B cell (primary cell): ENCODE data around the gene FAM53B. TPM values are rescaled to one million over a fixed set of nuclear protein-coding genes. Genes with fewer than 3 reads are reported as not detected.

Experiments used
- ATAC-seq: fragments of 200-7000 bp; cut with Tn5 transposase; one replicate; pipeline ENCODE4 v1.10.0; 2021; ENCODE audit warnings: low read depth, mild to moderate bottlenecking, moderate number of reproducible peaks, moderate library complexity
- CTCF ChIA-PET: fragments of 350-600 bp; sonication (Branson Sonifier 250); formaldehyde crosslinking; loops from one replicate; lab custom pipeline; 2021; ENCODE audit warnings: antibody characterized with exemption, inconsistent platforms; lab: Charles Lee
- POLR2A ChIA-PET: fragments of 350-600 bp; sonication (Branson Sonifier 250); formaldehyde crosslinking; loops from one replicate; lab custom pipeline; 2021; ENCODE audit warnings: antibody characterized with exemption; lab: Charles Lee
- DNase-seq: peaks from one replicate; pipeline ENCODE4 v3.0.0; 2013
- H2AFZ ChIP-seq: 2 replicates; pipeline ENCODE4 v1.6.1; 2012; ENCODE audit warnings: mild to moderate bottlenecking, low read depth, low read length; ENCODE audit not compliant: insufficient read depth, poor library complexity, severe bottlenecking
- H3K27ac ChIP-seq, 2 donors: 1 replicate in 1 of 2; 2 replicates in 1 of 2; pipeline ENCODE4 v1.5.1; 2012 to 2013; ENCODE audit warnings: low read length in 2 of 2, mild to moderate bottlenecking in 2 of 2, moderate library complexity in 1 of 2
- H3K27me3 ChIP-seq, 4 experiments: fragments of 200-600 bp in 1 of 4; sonication (generic) in 1 of 4; replicated peaks in 1 of 4; 1 replicate in 2 of 4; 2 replicates in 2 of 4; pipeline versions ENCODE4 v1.6.1 to v1.7.0; 2013 to 2016; ENCODE audit warnings: low read length in 3 of 4, mild to moderate bottlenecking in 2 of 4, mixed read lengths in 1 of 4, moderate library complexity in 1 of 4; ENCODE audit not compliant: insufficient read depth in 4 of 4, control insufficient read depth in 3 of 4; ENCODE audit errors: control extremely low read depth in 1 of 4
- H3K36me3 ChIP-seq, 2 experiments: replicated peaks in 1 of 2; 1 replicate in 1 of 2; 2 replicates in 1 of 2; pipeline versions ENCODE4 v1.6.1 to v1.7.1; 2013; ENCODE audit warnings: low read length in 1 of 2; ENCODE audit not compliant: insufficient read depth in 2 of 2, control insufficient read depth in 1 of 2; ENCODE audit errors: control extremely low read depth in 1 of 2, extremely low read depth in 1 of 2
- H3K4me1 ChIP-seq, 2 donors: fragments of 200-600 bp in 1 of 2; sonication (generic) in 1 of 2; 1 replicate in 1 of 2; 2 replicates in 1 of 2; pipeline versions ENCODE4 v1.5.1 to v1.6.1; 2013 to 2017; ENCODE audit warnings: low read length in 2 of 2; ENCODE audit not compliant: control insufficient read depth in 2 of 2, insufficient read depth in 2 of 2
- H3K4me2 ChIP-seq: replicated peaks from 2 replicates; pipeline ENCODE3; 2012; ENCODE audit warnings: mild to moderate bottlenecking, low read depth, low read length; ENCODE audit not compliant: poor library complexity, severe bottlenecking
- H3K4me3 ChIP-seq, 5 experiments: fragments of 200-600 bp in 1 of 5; sonication (generic) in 1 of 5; 1 replicate in 3 of 5; 2 replicates in 2 of 5; pipeline versions ENCODE4 v1.5.1 to v1.7.0; 2011 to 2016; ENCODE audit warnings: low read length in 4 of 5, mild to moderate bottlenecking in 4 of 5, low read depth in 2 of 5, control low read depth in 1 of 5, moderate library complexity in 1 of 5; ENCODE audit not compliant: insufficient read depth in 1 of 5; ENCODE audit errors: control extremely low read depth in 1 of 5, extremely low read depth in 1 of 5
- H3K79me2 ChIP-seq: fragments of 200-600 bp; sonication (generic); one replicate; pipeline ENCODE4 v1.6.0; 2016; ENCODE audit warnings: low read length; ENCODE audit not compliant: control insufficient read depth, insufficient read depth
- H3K9ac ChIP-seq: fragments of 200-600 bp; sonication (generic); 2 replicates; pipeline ENCODE4 v1.6.1; 2017; ENCODE audit warnings: mild to moderate bottlenecking, low read length, moderate library complexity
- H3K9me3 ChIP-seq, 3 donors: one replicate each; pipeline versions ENCODE4 v1.6.1 to v1.7.1; 2013; ENCODE audit warnings: low read length in 2 of 3; ENCODE audit not compliant: control insufficient read depth in 2 of 3, insufficient read depth in 1 of 3; ENCODE audit errors: control extremely low read depth in 1 of 3
- H4K20me1 ChIP-seq: 2 replicates; pipeline ENCODE4 v1.6.0; 2012; ENCODE audit warnings: mild to moderate bottlenecking, low read length; ENCODE audit not compliant: insufficient read depth, control insufficient read depth, poor library complexity, severe bottlenecking
- H3K27ac Mint-ChIP-seq: one replicate; pipeline ENCODE4 v1.8.0; 2021; ENCODE audit warnings: mixed read lengths
- H3K27me3 Mint-ChIP-seq: one replicate; pipeline ENCODE4 v1.8.0; 2021; ENCODE audit warnings: mixed read lengths
- H3K4me1 Mint-ChIP-seq: one replicate; pipeline ENCODE4 v1.8.0; 2021; ENCODE audit warnings: mixed read lengths
- H3K4me3 Mint-ChIP-seq: one replicate; pipeline ENCODE4 v1.8.0; 2021; ENCODE audit warnings: mixed read lengths
- H3K9me3 Mint-ChIP-seq: one replicate; pipeline ENCODE4 v1.8.0; 2022; ENCODE audit warnings: mixed read lengths; ENCODE audit not compliant: insufficient read depth
- EZH2 ChIP-seq: IDR thresholded peaks from 2 replicates; pipeline ENCODE4 v1.6.1; 2012; ENCODE audit warnings: borderline replicate concordance, low read depth, mild to moderate bottlenecking, moderate library complexity, low read length; ENCODE audit not compliant: insufficient read depth, poor library complexity, severe bottlenecking
- whole genome bisulfite sequencing: methylation state at CpG from one replicate; pipeline ENCODE4 v1.1.5; 2013; ENCODE audit warnings: missing lambda C conversion rate; ENCODE audit not compliant: insufficient coverage; 5-methylcytosine and 5-hydroxymethylcytosine counted together
- intact Hi-C: fragments of 100-400 bp; cut with micrococcal nuclease; formaldehyde crosslinking; loops from one replicate; pipeline ENCODE4 v1.10.0; 2022
- polyA plus RNA-seq: library from polyadenylated mRNA; depleted of rRNA; stranded (reverse); fragments of >200 nt; gene quantifications from 2 replicates; pipeline ENCODE4 v1.2.3, GENCODE V29; 2012
- total RNA-seq, 2 donors: library from RNA; stranded (reverse); fragments of 120-200 nt in 1 of 2; gene quantifications; 1 replicate in 1 of 2; 2 replicates in 1 of 2; pipeline versions ENCODE4 v1.2.3 to v1.2.4, GENCODE V29; 2013 to 2022
- TF ChIP-seq, protein P1 (sequence below): fragments of 200-600 bp; IDR thresholded peaks from one replicate; pipeline ENCODE4 v1.8.0; 2022; ENCODE audit warnings: antibody characterized with exemption, mild to moderate bottlenecking

The FAM53B gene
- total and polyA plus RNA-seq, 2 donors (not counting 1 experiment from before 2014, with no cell fraction given) = 51.2 to 186 TPM

DNA sequence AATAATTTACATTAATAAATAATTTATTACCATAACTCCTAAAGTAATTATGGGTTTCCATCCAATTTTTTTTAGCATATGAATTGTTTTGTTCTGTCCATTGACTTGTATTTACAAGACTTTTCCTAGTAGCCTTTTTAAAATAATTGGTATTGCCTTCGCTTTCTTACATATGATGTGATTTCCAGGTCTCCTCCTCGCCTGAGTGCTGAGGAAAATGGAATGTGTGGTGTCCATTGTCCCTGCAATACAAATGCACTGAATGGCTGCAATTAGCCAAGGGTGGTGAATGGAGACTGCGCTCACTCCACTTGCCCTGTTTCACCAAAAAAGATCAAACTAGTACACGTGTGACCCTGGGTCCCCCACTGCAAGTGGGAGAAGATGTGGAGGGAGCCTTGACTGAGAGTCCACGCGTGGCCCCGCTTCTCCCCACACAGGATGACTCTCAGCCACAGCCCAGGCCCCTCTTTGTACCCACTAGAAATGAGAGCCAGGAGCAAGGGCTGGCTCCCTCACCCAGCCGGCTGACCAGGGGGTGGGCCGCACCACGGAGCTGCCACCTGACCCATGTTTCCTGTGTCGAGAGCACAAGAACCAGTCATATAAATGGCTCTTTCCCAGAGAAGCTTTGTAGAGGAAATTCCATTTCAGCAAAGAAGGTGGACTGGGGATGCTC, 52.6 kb downstream of the FAM53B start:
- H3K4me3 Mint-ChIP-seq = no peak overlapping the region
- no peak for DNase-seq
- intact Hi-C loops = no loop called here

DNA sequence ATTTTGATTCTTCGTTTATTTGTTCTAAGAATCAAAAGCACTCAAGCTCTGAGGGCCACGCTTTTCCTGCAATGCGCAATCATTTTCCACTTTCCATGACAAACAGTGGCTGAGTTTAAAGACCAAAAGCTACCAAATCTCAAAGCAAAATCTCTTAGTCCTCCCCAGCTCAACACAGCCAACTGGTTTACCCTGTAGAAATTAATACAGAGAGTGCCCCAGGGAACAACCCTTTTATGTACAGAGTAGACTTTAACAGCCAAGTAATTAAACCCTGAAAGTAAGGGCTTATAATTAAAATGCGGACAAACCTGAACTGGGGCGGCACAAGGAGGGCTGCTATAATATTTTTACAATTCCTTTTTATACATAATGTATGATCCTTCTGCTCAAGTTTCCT, 53.2 kb downstream of the FAM53B start:
- Histone ChIP-seq H3K4me2 (no peak overlapping the region), H3K27me3 (no peaks in the 10 kb centered on the region), H3K27ac (peak overlapping the region in 1 of 2 donors; percentile 62), H3K9ac (no peak overlapping the region), H4K20me1 (peaks cover 51% of the 10 kb centered on the region), H3K79me2 (peaks cover 99% of the 10 kb centered on the region), H2AFZ (no peak overlapping the region), H3K36me3 (peaks cover 1 to 90% of the 10 kb centered on the region in 2 experiments), H3K9me3 (no peaks in the 10 kb centered on the region), H3K4me3 (no peak overlapping the region), H3K4me1 (peaks cover 61 to 67% of the 10 kb centered on the region in 2 donors)
- intact Hi-C loops = no loop called here
- no peak for DNase-seq
- ChIA-PET CTCF (interaction anchor here (1.0 to 2.1 kb wide), 3 partner anchors 14 to 50 kb away, joined by 3 to 8 read pairs (median 4); no protein-coding TSS in a partner anchor), POLR2A (no interaction called here)
- no peaks in the 10 kb centered on the region for H3K27me3 Mint-ChIP-seq
- ATAC-seq = no peak
- TF ChIP-seq, protein P1, sequence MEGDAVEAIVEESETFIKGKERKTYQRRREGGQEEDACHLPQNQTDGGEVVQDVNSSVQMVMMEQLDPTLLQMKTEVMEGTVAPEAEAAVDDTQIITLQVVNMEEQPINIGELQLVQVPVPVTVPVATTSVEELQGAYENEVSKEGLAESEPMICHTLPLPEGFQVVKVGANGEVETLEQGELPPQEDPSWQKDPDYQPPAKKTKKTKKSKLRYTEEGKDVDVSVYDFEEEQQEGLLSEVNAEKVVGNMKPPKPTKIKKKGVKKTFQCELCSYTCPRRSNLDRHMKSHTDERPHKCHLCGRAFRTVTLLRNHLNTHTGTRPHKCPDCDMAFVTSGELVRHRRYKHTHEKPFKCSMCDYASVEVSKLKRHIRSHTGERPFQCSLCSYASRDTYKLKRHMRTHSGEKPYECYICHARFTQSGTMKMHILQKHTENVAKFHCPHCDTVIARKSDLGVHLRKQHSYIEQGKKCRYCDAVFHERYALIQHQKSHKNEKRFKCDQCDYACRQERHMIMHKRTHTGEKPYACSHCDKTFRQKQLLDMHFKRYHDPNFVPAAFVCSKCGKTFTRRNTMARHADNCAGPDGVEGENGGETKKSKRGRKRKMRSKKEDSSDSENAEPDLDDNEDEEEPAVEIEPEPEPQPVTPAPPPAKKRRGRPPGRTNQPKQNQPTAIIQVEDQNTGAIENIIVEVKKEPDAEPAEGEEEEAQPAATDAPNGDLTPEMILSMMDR = no peak
- TF ChIP-seq EZH2 = no peak
- peak overlapping the region; percentile 53 for H3K27ac Mint-ChIP-seq
- WGBS = 100% methylated on average over 3 of the region's 5 CpGs
- H3K4me1 Mint-ChIP-seq = peaks cover 79% of the 10 kb centered on the region
- H3K4me3 Mint-ChIP-seq = no peak overlapping the region
- no peaks in the 10 kb centered on the region for H3K9me3 Mint-ChIP-seq

More for the DNA sequence above, 52.6 kb downstream of the FAM53B start:
- Mint-ChIP-seq H3K27me3 (no peaks in the 10 kb centered on the region), H3K27ac (peak overlapping the region; percentile 73), H3K9me3 (no peaks in the 10 kb centered on the region), H3K4me1 (peaks cover 79% of the 10 kb centered on the region)
- ChIA-PET CTCF (interaction anchor here (1.1 to 2.1 kb wide), 3 partner anchors 14 to 157 kb away, joined by 3 to 8 read pairs (median 6); no protein-coding TSS in a partner anchor), POLR2A (no interaction called here)
- Histone ChIP-seq H3K9me3 (no peaks in the 10 kb centered on the region), H3K4me3 (no peak overlapping the region), H3K4me2 (no peak overlapping the region), H3K36me3 (peaks cover 1 to 91% of the 10 kb centered on the region in 2 experiments), H3K4me1 (peaks cover 61 to 67% of the 10 kb centered on the region in 2 donors), H4K20me1 (peaks cover 46% of the 10 kb centered on the region), H2AFZ (no peak overlapping the region), H3K79me2 (peaks cover 99% of the 10 kb centered on the region), H3K27me3 (no peaks in the 10 kb centered on the region), H3K9ac (no peak overlapping the region), H3K27ac (peak overlapping the region in 1 of 2 donors; percentile 62)
- no peak for ATAC-seq
- WGBS = 85% methylated on average over 8 of the region's 11 CpGs
- TF ChIP-seq, protein P1 = no peak
- no peak for TF ChIP-seq EZH2
